ENCODE results near the gene COX7A2. TPM values are rescaled to one million over a fixed set of nuclear protein-coding genes. Genes with fewer than 3 reads are reported as not detected.

Gene COX7A2
- total RNA-seq, 1 experiment from 2014 or later = 600 TPM

DNA sequence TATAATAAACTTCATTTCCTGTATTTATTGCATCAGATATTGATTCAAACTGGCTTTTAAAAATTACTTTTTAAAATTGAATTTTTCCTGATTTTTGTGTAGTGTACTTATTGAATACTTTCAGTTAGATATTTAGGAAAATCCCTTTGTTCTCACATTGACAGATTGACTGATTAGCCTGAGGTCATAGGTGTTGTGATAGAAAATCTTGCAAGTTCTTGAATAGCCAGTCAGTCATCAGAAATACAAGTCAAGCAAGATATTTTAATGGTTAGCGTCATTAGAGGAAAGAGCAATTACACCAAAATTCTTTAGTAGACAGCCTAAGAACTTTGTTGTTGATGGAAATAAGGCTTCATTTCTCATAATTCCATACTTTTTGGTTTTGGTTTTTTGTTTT is 44.4 kb upstream of the COX7A2 start (continued):
- TF ChIP-seq, protein P1, sequence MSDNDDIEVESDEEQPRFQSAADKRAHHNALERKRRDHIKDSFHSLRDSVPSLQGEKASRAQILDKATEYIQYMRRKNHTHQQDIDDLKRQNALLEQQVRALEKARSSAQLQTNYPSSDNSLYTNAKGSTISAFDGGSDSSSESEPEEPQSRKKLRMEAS (IDR thresholded peaks at IDR 0.05) = no peak
- TF ChIP-seq, protein P2, sequence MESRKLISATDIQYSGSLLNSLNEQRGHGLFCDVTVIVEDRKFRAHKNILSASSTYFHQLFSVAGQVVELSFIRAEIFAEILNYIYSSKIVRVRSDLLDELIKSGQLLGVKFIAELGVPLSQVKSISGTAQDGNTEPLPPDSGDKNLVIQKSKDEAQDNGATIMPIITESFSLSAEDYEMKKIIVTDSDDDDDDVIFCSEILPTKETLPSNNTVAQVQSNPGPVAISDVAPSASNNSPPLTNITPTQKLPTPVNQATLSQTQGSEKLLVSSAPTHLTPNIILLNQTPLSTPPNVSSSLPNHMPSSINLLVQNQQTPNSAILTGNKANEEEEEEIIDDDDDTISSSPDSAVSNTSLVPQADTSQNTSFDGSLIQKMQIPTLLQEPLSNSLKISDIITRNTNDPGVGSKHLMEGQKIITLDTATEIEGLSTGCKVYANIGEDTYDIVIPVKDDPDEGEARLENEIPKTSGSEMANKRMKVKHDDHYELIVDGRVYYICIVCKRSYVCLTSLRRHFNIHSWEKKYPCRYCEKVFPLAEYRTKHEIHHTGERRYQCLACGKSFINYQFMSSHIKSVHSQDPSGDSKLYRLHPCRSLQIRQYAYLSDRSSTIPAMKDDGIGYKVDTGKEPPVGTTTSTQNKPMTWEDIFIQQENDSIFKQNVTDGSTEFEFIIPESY (IDR thresholded peaks at IDR 0.05; ENCODE audit: extremely low read depth, insufficient replicate concordance, low read length) = no peak

DNA sequence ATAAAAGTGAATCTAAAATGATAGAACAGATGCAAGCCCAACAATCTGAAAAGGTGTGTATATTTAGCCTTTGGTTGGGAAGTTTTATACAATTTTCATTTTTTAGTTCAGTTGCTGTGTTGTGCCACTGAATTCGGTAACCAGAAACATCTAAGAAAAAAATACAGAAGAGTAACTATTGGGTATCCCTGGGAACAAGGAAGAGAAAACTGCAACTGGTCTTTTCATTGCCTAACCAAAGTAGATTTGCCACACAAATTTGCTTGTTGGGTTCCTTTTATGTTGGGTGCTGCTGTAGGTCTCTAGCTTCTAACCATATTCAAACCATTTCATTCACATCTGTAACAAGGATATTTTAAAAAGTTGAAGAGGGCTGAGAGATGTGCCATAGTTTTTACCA is 43.8 kb upstream of the COX7A2 start:
- H3K4me2 ChIP-seq (ENCODE audit: low read length) = no peak overlapping the region
- intact Hi-C loops (cut with micrococcal nuclease) = no loop called here
- no peaks in the 10 kb centered on the region for H3K36me3 ChIP-seq (ENCODE audit: control insufficient read depth in 1 of 2, insufficient read depth in 2 of 2, low read length in 2 of 2)
- H4K20me1 ChIP-seq (ENCODE audit: insufficient read depth) = no peaks in the 10 kb centered on the region
- H3K27me3 ChIP-seq (ENCODE audit: insufficient read depth, low read length) = no peaks in the 10 kb centered on the region
- H3K9me2 ChIP-seq (ENCODE audit: insufficient read depth) = no peaks in the 10 kb centered on the region
- ChIA-PET POLR2A (no interaction called here), CTCF (no interaction called here), RAD21 (ENCODE audit: low non-redundant PET in 1 of 2, low total read pairs in 2 of 2, uncharacterized antibody in 2 of 2, unreplicated experiment in 2 of 2) (no interaction called here)
- no peaks in the 10 kb centered on the region for H3K9me3 ChIP-seq (ENCODE audit: control insufficient read depth in 1 of 2, insufficient read depth in 1 of 2, low read depth in 1 of 2, low read length in 2 of 2)
- no peak overlapping the region for H2AFZ ChIP-seq (ENCODE audit: low read depth, low read length, poor library complexity, severe bottlenecking)
- no TSS peak for BruUV-seq (replicated peaks)
- DNase-seq (ENCODE audit: low read depth, low spot score) (no peak), ATAC-seq (no peak)
- H3K27ac ChIP-seq (ENCODE audit: low read depth, low read length) = no peak overlapping the region
- peaks cover 29% of the 10 kb centered on the region for H3K79me2 ChIP-seq (ENCODE audit: insufficient read depth, low read length)
- H3K4me1 ChIP-seq (ENCODE audit: control insufficient read depth in 1 of 2, insufficient read depth in 2 of 2, low read length in 2 of 2) = peaks cover 6 to 19% of the 10 kb centered on the region in 2 experiments; a peak in 3 of 4 replicates
- H3K9ac ChIP-seq (ENCODE audit: low read length) = no peak overlapping the region
- H3K4me3 ChIP-seq (replicated peaks in 1 of 2; ENCODE audit: low read depth in 1 of 2, low read length in 2 of 2) = no peak overlapping the region
- TF ChIP-seq EZH2phosphoT487 (IDR thresholded peaks at IDR 0.05; ENCODE audit: borderline replicate concordance) (no peak), POLR2AphosphoS5 (IDR thresholded peaks at IDR 0.05; ENCODE audit: low read depth, low read length) (no peak), SRF (IDR thresholded peaks at IDR 0.05; ENCODE audit: low read depth) (no peak), YY1 (IDR thresholded peaks at IDR 0.05; ENCODE audit: extremely low read depth, insufficient replicate concordance, low read depth, low read length) (no peak), TCF7L2 (IDR thresholded peaks at IDR 0.05; ENCODE audit: borderline replicate concordance, extremely low read depth, insufficient read depth, insufficient read length) (no peak), FOSL1 (IDR thresholded peaks at IDR 0.05; ENCODE audit: low read depth) (no peak), SIN3A (IDR thresholded peaks at IDR 0.05; ENCODE audit: low read depth) (no peak), EZH2 (IDR thresholded peaks at IDR 0.05) (no peak), JUND (IDR thresholded peaks at IDR 0.05) (no peak), POLR2A (IDR thresholded peaks at IDR 0.05; ENCODE audit: borderline replicate concordance, extremely low read depth, insufficient read depth, insufficient read length) (no peak), RAD21 (IDR thresholded peaks at IDR 0.05; ENCODE audit: low read depth) (no peak), CBX3 (IDR thresholded peaks at IDR 0.05; ENCODE audit: low read depth) (no peak), EGR1 (IDR thresholded peaks at IDR 0.05; ENCODE audit: low read depth) (no peak)
- TF ChIP-seq, protein P3, sequence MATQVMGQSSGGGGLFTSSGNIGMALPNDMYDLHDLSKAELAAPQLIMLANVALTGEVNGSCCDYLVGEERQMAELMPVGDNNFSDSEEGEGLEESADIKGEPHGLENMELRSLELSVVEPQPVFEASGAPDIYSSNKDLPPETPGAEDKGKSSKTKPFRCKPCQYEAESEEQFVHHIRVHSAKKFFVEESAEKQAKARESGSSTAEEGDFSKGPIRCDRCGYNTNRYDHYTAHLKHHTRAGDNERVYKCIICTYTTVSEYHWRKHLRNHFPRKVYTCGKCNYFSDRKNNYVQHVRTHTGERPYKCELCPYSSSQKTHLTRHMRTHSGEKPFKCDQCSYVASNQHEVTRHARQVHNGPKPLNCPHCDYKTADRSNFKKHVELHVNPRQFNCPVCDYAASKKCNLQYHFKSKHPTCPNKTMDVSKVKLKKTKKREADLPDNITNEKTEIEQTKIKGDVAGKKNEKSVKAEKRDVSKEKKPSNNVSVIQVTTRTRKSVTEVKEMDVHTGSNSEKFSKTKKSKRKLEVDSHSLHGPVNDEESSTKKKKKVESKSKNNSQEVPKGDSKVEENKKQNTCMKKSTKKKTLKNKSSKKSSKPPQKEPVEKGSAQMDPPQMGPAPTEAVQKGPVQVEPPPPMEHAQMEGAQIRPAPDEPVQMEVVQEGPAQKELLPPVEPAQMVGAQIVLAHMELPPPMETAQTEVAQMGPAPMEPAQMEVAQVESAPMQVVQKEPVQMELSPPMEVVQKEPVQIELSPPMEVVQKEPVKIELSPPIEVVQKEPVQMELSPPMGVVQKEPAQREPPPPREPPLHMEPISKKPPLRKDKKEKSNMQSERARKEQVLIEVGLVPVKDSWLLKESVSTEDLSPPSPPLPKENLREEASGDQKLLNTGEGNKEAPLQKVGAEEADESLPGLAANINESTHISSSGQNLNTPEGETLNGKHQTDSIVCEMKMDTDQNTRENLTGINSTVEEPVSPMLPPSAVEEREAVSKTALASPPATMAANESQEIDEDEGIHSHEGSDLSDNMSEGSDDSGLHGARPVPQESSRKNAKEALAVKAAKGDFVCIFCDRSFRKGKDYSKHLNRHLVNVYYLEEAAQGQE (IDR thresholded peaks at IDR 0.05; ENCODE audit: low read depth) = no peak
- TF ChIP-seq, protein P1 (IDR thresholded peaks at IDR 0.05) = no peak
- TF ChIP-seq, protein P4, sequence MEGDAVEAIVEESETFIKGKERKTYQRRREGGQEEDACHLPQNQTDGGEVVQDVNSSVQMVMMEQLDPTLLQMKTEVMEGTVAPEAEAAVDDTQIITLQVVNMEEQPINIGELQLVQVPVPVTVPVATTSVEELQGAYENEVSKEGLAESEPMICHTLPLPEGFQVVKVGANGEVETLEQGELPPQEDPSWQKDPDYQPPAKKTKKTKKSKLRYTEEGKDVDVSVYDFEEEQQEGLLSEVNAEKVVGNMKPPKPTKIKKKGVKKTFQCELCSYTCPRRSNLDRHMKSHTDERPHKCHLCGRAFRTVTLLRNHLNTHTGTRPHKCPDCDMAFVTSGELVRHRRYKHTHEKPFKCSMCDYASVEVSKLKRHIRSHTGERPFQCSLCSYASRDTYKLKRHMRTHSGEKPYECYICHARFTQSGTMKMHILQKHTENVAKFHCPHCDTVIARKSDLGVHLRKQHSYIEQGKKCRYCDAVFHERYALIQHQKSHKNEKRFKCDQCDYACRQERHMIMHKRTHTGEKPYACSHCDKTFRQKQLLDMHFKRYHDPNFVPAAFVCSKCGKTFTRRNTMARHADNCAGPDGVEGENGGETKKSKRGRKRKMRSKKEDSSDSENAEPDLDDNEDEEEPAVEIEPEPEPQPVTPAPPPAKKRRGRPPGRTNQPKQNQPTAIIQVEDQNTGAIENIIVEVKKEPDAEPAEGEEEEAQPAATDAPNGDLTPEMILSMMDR (IDR thresholded peaks at IDR 0.05 in 2 of 3, conservative IDR thresholded peaks at IDR 0.05 in 1 of 3; ENCODE audit: borderline replicate concordance in 1 of 3, insufficient read depth in 1 of 3, low read depth in 2 of 3, low read length in 2 of 3) = no peak
- TF ChIP-seq, protein P5, sequence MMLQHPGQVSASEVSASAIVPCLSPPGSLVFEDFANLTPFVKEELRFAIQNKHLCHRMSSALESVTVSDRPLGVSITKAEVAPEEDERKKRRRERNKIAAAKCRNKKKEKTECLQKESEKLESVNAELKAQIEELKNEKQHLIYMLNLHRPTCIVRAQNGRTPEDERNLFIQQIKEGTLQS (IDR thresholded peaks at IDR 0.05) = no peak
